Caki2 (cell line): ENCODE results near the gene DUSP8. TPM values are rescaled to one million over a fixed set of nuclear protein-coding genes. Genes with fewer than 3 reads are reported as not detected.
"Not testable (repeated sequence)": the region's sequence is repeated elsewhere in the genome, so short reads cannot be mapped to it uniquely, and the experiment has no call there.

ENCODE experiments used
- DNase-seq: peaks from one replicate; pipeline ENCODE4 v3.0.0-alpha.2; 2015; ENCODE audit warnings: low read depth
- in situ Hi-C: cut with HindIII; loops from 2 replicates; pipeline ENCODE4 v1.10.0; 2016; ENCODE audit warnings: low sequenced_read_pairs, low pct_unique_long_range_greater_than_20kb, mixed read lengths
- total RNA-seq: library from RNA; depleted of rRNA; stranded (reverse); fragments of >200 nt; shearing (Covaris generic); gene quantifications from 2 replicates; pipeline ENCODE4 v1.2.3, GENCODE V29; 2014; ENCODE audit warnings: low replicate concordance; rRNA removed

DUSP8 gene
- total RNA-seq, 1 experiment from 2014 or later: 0.07 TPM

DNA sequence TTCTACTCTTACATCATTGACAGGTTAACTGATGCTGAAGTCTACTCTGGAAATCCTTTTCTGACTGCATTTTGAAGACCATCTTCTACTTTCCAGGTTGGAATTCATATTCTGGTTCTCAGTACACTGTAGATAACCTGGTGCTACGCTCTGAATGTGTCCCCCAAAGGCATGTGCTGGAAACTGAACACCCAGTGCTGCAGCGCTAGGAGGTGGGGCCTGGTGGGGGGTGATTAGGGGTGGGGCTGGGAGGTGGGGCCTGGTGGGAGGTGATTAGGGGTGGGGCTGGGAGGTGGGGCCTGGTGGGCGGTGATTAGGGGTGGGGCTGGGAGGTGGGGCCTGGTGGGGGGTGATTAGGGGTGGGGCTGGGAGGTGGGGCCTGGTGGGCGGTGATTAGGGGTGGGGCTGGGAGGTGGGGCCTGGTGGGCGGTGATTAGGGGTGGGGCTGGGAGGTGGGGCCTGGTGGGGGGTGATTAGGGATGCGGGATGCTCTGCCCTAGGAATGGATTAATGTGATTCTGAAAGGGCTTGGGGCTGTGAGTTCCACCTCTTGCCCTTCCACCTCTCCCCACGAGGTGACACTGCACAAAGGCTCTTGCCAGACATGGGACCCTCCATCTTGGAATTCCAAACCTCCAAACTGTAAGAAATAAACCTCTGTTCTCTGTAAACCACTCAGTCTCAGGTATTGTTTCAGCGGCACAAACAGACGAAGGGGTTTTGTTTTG lies 59.4 kb downstream of the DUSP8 start:
- DNase-seq, in situ Hi-C loops: not testable (repeated sequence)

GRCh38 chr11:1511937-1512496 lies 60.1 kb downstream of the DUSP8 start:
- DNase-seq: no peak
- in situ Hi-C loops: no loop called here

GRCh38 chr11:1510928-1511327 lies 61.1 kb downstream of the DUSP8 start:
- in situ Hi-C loops: no loop called here

DNA sequence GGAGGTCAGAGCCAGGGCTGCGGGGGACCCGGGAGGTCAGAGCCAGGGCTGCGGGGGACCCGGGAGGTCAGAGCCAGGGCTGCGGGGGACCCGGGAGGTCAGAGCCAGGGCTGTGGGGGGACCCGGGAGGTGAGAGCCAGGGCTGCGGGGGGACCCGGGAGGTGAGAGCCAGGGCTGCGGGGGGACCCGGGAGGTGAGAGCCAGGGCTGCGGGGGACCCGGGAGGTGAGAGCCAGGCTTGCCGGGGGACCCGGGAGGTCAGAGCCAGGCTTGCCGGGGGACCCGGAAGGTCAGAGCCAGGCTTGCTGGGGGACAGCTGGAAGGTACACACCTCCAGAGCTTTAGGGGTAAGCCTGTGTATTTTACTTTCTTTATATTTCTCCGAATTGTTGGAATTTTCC lies 61.7 kb downstream of the DUSP8 start:
- DNase-seq, in situ Hi-C loops: not testable (repeated sequence)

More at GRCh38 chr11:1510928-1511327, 61.1 kb downstream of the DUSP8 start:
- DNase-seq: no peak

DNA sequence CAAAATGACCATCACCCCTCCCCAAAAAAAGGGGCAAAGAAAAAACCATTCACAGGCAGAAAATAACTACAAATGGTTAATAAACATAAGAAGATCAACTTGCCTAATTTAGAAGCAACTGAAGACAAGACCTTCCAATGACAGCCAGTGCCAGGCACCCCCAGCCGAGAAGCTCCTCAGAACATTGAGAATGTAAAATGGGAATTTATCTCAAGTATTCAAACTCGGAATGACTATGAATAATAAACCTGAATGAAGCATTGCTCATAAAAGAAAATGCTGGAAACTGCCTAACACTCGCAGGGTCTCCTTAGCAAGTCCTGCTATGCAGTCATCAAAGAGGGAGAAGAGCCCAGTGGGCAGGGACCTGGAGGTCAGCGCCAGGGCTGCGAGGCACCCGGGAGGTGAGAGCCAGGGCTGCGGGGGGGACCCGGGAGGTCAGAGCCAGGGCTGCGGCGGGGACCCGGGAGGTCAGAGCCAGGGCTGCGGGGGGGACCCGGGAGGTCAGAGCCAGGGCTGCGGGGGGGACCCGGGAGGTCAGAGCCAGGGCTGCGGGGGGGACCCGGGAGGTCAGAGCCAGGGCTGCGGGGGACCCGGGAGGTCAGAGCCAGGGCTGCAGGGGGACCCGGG lies 62.3 kb downstream of the DUSP8 start:
- in situ Hi-C loops: no loop called here
- no peak for DNase-seq

DNA sequence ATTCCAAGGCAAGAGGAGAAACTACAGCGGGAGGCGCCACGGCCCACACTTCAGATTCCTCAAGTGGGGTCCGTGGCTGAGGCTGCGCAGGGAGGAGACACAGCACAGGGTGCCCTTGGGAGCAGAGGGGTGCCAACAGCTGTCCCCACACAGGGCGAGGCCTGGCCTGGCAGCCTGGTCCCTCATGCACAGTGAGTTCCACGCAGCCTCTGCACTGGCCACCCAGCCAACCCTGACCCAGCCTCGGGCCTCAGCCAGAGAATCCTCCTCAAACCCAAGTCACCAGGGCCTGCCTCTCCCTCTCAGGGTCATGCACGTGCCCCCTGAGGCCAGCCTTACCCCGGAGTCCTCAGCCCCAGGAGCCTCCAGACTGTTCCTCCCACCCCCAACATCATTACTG lies 63.1 kb downstream of the DUSP8 start:
- DNase-seq: no peak
- in situ Hi-C loops: no loop called here

DNA sequence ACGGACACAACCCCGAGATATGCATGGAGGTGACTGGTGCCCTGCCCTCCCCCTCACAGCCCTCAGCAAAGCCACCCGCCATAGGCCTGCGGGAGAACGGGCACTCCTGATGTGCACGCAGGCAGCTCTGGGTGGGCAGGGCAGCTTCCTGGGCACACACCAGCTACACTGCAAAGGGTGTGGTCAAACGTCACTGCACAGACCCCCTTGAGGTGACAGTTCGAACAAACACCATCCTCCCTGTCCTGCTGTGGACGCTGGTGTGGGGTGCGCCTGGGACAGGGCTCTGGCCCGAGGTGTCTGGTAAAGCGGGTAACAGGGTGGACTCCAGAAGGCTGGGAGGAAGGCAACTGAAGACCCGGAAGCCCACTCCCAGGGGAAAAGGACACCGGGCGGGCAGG lies 63.6 kb downstream of the DUSP8 start:
- in situ Hi-C loops: no loop called here
- no peak for DNase-seq

- no peak for DNase-seq
- in situ Hi-C loops: no loop called here
Measured at GRCh38 chr11:1507381-1508140, 64.5 kb downstream of the DUSP8 start.

GRCh38 chr11:1506981-1507380 lies 65.1 kb downstream of the DUSP8 start:
- in situ Hi-C loops: no loop called here
- no peak for DNase-seq

GRCh38 chr11:1505480-1505879 lies 66.6 kb downstream of the DUSP8 start:
- in situ Hi-C loops: no loop called here
- no peak for DNase-seq

DNA sequence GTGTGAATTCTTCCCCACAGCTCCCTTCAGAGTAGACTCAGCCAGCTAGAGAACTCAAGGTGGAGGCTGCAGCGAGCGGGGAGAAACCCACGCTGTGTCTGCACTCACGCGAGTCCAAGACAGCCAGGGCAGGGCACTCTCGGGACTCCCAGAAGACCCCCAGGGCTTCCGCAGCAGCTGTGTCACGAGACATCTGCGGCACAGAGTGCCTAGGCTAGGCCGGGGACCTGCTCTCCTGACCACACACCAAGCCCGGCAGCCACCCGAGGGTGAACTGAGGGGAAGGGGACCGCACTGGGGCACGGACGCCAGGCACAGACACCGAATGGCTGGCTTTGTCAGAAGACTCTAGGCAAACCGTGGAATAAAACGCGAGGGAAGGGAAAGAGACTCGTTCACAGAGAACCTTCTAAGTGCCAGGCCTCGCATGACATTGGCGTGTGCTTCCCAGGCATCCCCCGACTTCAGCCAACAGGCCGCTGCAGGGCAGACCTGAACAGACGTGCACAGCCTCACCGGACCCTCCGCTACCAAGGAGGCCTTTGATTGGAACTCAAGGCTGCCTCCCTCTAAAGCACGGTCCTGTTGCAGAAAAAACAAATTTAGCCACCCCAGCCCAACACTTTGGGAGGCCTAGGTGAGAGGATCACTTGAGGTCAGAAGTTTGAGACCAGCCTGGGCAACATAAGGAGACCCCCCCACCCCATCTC lies 67.3 kb downstream of the DUSP8 start:
- in situ Hi-C loops: no loop called here
- DNase-seq: no peak

DNA sequence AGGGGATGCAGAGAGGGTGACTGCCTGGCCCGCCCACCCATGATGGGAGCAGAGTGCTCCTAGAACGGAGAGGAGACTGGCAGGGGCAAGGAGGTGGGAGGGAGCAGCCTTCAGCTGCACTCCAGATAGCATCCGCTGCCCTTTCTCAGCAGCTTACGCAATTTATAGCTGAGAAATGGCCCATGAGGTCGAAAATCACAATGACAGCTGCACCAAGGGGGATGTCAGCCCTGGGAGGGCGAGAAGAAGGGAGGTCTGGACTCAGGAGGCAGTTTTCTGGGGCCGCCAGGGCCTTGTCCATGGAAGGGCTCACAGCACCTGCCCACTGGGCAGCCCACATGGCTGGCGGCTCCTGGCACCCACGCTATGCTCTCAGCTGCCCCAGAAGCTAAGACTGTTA lies 67.9 kb downstream of the DUSP8 start:
- no peak for DNase-seq
- in situ Hi-C loops: no loop called here

Other genes starting within 250 kb of the DUSP8 start
- gene BRSK2, start 182.3 kb downstream of the DUSP8 start, total RNA-seq: 2.4 and 4.8 TPM in 2 replicates
- 13.0 and 18.0 TPM in 2 replicates for gene MOB2, start 85.5 kb downstream of the DUSP8 start, total RNA-seq
- not detected in 2 replicates for gene KRTAP5-1, start 13.0 kb upstream of the DUSP8 start, total RNA-seq
- not detected in 2 replicates for gene KRTAP5-2, start 26.0 kb upstream of the DUSP8 start, total RNA-seq
- gene KRTAP5-3, start 36.2 kb upstream of the DUSP8 start, total RNA-seq: not detected in 2 replicates
- not detected in 2 replicates for gene KRTAP5-4, start 49.9 kb upstream of the DUSP8 start, total RNA-seq
- gene KRTAP5-5, start 57.5 kb upstream of the DUSP8 start, total RNA-seq: not detected in 2 replicates
- not detected in 2 replicates for gene KRTAP5-6, start 124.9 kb upstream of the DUSP8 start, total RNA-seq
- gene IFITM10, start 178.3 kb upstream of the DUSP8 start, total RNA-seq: 0.55 and 2.7 TPM in 2 replicates
- gene CTSD, start 191.7 kb upstream of the DUSP8 start, total RNA-seq: 1,431 and 1,654 TPM in 2 replicates